NCI-H1417 (cell line): ENCODE data around the gene ANKRD55.
"Not testable (repeated sequence)": the region's sequence is repeated elsewhere in the genome, so short reads cannot be mapped to it uniquely, and the experiment has no call there.

Experiments used
- DNase-seq, 3 experiments: peaks; one replicate each; lab custom pipeline; 2025; lab: John Stamatoyannopoulos, UW

ANKRD55 gene

GRCh38 chr5:56253126-56253525 is 20.0 kb upstream of the ANKRD55 start:
- no peak for DNase-seq

GRCh38 chr5:56251918-56252553 is 18.9 kb upstream of the ANKRD55 start:
- DNase-seq: no peak

GRCh38 chr5:56251440-56251839 is 18.3 kb upstream of the ANKRD55 start:
- no peak for DNase-seq

- DNase-seq: no peak
These were observed 16.9 kb upstream of the ANKRD55 start for GRCh38 chr5:56250011-56250410.

GRCh38 chr5:56249085-56249484 is 16.0 kb upstream of the ANKRD55 start:
- DNase-seq: not testable (repeated sequence)

- DNase-seq: no peak
These were observed 14.5 kb upstream of the ANKRD55 start for GRCh38 chr5:56247592-56247991.

- DNase-seq: no peak
These were observed 13.6 kb upstream of the ANKRD55 start for GRCh38 chr5:56246769-56247168.

GRCh38 chr5:56245481-56245880 is 12.4 kb upstream of the ANKRD55 start:
- DNase-seq: no peak

GRCh38 chr5:56244627-56245026 is 11.5 kb upstream of the ANKRD55 start:
- no peak for DNase-seq

GRCh38 chr5:56242271-56242670 is 9.1 kb upstream of the ANKRD55 start:
- not testable (repeated sequence) for DNase-seq

- DNase-seq: no peak
These were observed 592 bp downstream of the ANKRD55 start for GRCh38 chr5:56232538-56232937.

- DNase-seq: no peak
These were observed 2.6 kb downstream of the ANKRD55 start for GRCh38 chr5:56230576-56230975.

GRCh38 chr5:56229111-56229510 is 4.0 kb downstream of the ANKRD55 start:
- no peak for DNase-seq

GRCh38 chr5:56228631-56229030 is 4.5 kb downstream of the ANKRD55 start:
- DNase-seq: no peak

GRCh38 chr5:56227691-56228090 is 5.4 kb downstream of the ANKRD55 start:
- DNase-seq: no peak

GRCh38 chr5:56223298-56223697 is 9.8 kb downstream of the ANKRD55 start:
- not testable (repeated sequence) for DNase-seq

- not testable (repeated sequence) for DNase-seq
These were observed 11.5 kb downstream of the ANKRD55 start for GRCh38 chr5:56221601-56222000.

GRCh38 chr5:56215019-56215830 is 17.9 kb downstream of the ANKRD55 start:
- DNase-seq: no peak

GRCh38 chr5:56213886-56214535 is 19.1 kb downstream of the ANKRD55 start:
- DNase-seq: not testable (repeated sequence)

- DNase-seq: no peak
These were observed 20.8 kb downstream of the ANKRD55 start for GRCh38 chr5:56212130-56212879.

- no peak for DNase-seq
These were observed 21.7 kb downstream of the ANKRD55 start for GRCh38 chr5:56211298-56211865.

GRCh38 chr5:56208681-56209080 is 24.4 kb downstream of the ANKRD55 start:
- no peak for DNase-seq
